ENCODE measurements around the gene CLDN6.

The CLDN6 gene

DNA sequence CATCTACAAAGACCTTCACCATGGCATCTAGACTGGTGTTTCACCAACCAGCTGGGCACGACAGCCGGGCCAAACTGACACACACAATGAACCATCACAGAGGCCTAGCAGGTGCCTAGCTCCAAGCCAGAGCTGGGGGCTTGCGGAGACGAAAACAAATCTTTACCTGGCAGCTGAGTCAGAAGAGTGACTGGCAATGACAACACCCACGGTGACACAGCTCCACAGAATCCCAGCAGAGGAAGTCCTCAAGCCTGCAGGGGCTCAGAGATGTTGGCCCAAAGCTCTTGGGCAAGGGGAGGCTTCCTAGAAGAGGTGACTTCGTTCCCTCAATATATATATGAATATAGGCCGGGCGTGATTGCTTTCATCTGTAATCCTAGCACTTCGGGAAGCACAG lies 33.5 kb upstream of the CLDN6 start:
- DNase-seq = no peak

DNA sequence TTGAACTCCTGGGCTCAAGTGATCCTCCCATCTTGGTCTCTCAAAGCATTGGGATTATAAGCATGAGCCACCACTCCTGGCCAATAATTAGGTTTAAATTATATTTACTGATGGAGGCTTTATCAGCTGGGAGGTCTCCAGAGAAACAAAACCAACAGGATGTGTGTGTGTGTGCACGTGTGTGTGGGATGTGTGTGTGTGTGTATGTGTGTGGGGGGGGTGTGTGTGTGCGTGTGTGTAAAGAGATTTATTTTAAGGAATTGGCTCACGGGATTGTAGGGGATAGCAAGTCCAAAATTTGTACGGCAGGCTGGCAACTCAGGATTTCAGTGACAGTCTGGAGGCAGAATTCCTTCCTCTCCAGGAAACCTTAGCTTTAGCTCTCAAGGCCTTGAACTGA lies 33.0 kb upstream of the CLDN6 start:
- no peak for DNase-seq

DNA sequence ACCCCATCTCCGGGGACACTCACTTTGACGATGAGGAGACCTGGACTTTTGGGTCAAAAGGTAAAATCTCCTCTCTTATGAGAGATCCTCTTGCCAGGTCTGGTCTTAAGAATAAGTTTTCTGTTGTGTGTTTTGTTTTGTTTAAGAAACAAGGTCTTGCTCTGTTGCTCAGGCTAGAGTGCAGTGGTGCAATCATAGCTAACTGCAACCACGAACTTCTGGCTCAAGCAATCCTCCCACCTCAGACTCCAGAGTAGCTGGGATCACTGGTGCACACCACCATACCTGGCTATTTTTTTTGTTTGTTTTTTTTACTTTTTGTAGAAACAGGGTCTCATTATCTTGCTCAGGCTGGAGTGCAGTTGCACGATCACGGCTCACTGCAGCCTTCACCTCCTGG lies 32.5 kb upstream of the CLDN6 start:
- DNase-seq = no peak

DNA sequence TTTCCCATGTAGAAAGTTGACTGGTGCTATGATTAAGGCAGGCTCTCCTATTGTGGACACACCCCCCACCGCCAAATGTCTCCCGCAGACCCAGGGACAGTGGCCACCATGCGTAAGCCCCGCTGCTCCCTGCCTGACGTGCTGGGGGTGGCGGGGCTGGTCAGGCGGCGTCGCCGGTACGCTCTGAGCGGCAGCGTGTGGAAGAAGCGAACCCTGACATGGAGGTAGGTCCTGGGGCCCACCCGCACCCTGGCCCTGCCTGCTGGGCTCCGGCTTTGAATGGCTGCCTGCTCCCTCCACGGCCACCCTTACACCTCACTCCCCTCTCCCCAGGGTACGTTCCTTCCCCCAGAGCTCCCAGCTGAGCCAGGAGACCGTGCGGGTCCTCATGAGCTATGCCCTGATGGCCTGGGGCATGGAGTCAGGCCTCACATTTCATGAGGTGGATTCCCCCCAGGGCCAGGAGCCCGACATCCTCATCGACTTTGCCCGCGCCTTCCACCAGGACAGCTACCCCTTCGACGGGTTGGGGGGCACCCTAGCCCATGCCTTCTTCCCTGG lies 32.0 kb upstream of the CLDN6 start:
- no peak for DNase-seq

DNA sequence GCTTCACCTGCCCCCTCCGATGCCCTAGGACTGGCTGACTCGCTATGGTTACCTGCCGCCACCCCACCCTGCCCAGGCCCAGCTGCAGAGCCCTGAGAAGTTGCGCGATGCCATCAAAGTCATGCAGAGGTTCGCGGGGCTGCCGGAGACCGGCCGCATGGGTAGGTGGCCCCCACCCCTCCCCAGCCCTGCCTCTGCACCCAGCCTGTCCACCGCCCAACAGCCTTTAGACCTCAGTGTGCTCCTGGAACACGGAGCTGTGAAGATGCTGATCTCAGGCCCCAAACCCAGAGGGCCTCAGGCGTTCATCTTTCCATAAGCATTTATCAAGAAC lies 29.4 kb upstream of the CLDN6 start:
- no peak for DNase-seq

DNA sequence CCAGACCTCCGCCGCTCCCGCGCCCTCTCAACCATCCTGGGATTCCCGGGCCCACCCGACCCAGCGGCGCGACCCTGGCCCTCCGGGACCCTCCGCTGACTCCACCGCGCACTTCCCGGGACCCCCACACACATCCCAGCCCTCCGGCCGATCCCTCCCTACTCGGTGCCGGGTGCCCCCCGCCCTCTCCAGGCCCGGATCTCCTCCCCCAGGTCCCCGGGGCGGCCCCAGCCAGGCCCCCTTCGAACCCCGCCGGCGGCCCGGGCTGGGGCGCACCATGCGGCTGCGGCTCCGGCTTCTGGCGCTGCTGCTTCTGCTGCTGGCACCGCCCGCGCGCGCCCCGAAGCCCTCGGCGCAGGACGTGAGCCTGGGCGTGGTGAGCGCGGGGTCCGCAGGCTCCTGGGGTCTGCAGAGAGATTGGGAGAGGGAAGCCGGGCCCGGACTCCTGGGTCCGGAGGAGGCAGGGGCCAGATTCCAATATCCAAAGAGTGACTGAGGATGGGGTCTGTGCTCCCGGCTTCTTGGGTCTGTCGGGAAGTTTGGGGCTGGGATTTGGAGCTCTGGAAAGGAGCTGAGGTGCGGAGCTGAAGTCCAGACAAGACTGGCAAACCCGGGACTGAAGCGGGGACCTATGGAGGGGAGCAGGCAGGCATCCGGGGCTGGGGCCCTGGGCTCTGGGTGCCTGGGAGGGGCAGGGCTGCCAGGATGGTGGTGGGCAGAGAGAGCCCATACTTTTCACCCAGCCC lies 28.8 kb upstream of the CLDN6 start:
- DNase-seq = no peak

DNA sequence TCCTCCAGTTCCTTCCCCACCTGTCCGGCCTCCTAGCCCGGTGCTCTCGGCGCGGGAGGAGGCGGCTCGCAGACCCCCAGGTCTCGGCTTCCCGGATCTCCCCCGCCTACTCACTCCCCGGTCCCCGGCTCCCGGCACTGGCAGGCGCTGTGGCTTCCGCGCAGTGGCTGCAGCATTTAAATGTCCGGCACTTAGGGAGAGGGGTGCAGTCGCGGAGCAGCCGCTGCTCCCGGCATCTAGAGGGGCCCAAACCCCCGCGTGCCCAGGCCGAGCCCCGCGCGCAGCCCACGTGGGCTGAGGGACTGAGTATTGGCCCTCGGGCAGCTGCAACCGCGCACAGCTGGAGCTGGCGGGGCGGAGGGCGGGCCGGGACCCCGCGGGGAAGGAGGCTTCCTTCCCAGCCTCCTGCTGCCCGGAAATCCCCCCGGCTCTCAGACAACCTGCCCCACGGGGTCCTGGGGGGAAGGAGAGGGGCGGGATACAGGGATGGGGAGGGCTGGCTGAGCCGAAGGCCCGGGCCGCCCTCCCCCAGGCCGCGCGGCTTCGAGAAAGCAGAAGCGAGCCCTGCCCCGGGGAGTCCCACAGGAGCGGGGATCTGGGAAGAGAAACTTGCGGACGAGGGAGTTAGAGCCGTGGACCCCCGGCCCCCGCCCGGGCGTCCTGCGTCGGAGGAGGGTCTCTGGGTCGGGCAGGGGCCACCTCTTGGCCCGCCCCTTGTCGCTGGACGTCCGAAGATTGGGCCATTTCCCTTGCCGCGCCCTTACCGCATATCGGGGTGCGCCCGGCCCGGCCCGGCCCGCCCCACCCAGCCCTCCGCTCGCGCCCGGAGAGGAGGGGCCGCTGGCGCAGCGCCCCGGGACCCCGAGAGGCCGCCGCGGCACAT lies 28.0 kb upstream of the CLDN6 start, which contains the start of gene MMP25:
Gene MMP25 (plus strand): TSS at position 804 of the 883 bp plus-strand sequence. CDS start 357 bp downstream, outside the sequence.
- DNase-seq = peak; percentile 60

DNA sequence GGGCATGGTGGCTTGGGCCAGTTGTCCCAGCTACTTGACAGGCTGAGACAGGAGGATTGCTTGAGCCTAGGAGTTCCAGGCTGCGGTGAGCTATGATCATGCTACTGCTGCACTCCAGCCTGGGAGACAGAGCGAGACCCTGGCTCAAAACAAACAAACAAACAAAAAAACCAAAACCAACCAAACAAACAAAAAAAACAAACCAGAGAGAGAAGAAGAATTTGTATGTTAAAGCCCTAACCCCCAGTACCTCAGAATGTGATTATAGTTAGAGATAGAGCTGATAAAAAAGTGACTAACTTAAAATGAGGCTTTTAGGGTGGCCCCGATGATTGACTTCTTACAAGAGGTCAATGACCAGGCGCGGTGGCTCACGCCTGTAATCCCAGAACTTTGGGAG lies 26.7 kb upstream of the CLDN6 start:
- no peak for DNase-seq

DNA sequence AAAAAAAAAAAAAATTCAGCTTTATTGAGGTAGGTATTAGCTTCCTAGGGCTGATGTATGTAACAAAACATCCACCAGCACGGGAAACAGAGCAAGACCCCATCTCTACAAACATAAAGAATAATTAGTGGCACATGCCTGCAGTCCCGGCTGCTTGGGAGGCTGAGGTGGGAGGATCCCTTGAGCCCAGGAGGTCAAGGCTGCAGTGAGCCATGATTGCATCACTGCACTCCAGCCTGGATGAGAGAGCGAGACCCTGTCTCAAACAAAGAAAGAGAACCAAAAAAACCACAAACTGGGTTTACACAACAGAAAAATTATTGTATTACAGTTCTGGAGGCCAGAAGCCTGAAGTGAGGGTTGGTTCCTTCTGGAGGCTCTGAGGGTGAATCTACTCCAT lies 24.4 kb upstream of the CLDN6 start:
- DNase-seq = no peak

DNA sequence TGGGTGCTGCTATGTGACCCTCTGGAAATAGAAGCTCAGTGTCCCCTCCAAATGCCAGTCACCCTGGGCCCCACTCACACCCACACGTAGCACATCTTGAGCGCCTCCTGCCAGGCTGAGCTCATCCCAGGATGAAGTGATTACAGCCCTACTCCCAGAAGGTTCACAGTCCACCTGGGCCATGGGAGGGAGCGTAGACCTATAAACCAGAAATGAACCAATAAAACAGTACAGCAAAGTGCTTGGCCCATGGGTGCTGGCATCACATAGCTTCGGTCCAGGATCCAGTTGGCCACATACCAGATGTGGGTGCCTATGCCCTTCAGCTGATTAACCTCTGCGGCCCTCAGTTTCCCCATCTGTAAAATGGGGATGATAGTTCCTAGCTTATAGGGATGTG lies 20.9 kb upstream of the CLDN6 start:
- DNase-seq = no peak

DNA sequence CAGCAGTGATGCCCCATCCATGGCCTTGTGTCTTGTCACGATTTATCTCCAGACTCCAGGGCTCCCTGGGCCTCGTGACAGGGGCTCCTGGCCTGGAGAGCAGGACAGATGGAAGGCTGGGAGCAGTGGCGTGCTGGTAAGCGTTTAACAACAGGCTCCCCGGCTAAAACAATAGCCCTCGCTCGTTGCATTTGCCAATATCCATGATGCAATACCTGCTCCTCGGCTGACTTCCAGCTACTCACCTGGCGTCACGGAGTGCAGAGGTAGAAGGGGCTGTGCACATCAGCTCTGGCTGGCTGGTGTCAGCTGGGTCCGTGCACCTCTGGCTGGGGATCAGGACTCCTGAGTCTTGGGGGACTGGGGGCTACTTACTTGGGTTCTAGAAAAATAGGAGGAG lies 20.3 kb upstream of the CLDN6 start:
- DNase-seq = peak; percentile 40

DNA sequence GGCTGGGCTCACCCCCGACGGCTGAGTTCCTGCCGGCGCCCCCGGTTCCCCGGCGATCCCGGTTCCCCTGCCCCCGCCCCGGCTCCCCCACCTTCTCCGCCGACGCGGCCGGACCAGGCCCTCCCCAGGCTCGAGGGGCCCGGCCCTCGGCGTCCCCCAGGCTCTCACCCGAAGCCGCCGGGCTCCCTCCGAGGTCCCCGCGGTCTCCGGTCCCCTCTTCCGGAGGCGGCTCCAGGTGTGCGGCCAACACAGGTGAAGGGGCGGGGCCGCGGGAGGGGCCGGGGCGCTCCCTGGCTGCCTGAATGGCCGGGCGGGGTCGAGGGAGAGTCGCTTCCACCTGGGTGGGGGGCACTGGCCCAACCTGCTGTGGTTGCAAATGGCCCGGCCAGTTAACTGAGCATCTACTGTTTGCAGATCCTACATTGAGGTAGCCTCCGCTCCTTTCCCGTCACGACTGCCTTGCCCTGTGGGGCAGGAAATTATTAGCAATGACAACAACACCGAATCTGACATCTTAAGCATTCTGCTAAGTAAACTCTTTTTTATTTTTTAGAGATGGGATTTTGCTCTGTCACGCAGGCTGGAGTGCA lies 18.8 kb upstream of the CLDN6 start, which contains the start of gene BICDL2:
Gene BICDL2 (minus strand): TSS at position 219 of the 590 bp plus-strand sequence. CDS start 1,448 bp downstream, outside the sequence.
- DNase-seq = no peak

DNA sequence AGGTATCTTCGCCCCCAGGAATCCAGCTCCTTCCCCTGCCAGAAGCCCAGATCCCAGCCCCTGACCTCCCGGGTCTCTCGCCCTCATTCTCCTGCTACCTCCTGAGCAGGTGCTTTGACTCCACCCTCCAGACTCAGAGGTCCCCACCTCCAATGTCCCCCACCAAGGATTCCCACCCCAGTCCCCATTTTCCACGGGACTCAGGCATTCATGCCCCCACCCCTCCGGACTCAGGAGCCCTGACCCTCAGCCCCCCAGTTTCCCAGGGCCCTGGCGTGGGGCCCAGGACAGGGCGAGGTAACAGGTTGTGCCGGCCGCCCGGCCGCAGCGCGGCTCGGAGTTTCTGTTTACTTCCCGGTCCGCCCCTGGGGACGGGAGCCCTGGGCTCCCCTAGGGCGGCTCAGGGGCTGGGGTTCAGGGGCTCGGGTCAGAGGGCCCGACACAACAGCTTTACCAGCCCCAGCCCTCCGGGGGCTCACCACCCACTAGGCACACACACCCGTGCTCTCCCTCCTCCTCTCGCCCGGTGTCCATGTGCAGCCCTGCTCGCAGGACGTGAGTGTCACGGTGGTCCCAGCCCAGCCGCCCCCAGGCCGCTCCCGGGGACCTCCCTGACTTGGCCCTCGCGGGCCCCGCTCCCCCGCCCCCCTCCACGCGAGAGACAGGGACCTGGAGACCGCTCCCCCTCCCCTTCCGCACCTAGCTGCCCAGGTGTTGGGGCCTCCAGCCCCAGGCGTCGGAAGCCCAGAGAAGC lies 18.2 kb upstream of the CLDN6 start:
- no peak for DNase-seq

DNA sequence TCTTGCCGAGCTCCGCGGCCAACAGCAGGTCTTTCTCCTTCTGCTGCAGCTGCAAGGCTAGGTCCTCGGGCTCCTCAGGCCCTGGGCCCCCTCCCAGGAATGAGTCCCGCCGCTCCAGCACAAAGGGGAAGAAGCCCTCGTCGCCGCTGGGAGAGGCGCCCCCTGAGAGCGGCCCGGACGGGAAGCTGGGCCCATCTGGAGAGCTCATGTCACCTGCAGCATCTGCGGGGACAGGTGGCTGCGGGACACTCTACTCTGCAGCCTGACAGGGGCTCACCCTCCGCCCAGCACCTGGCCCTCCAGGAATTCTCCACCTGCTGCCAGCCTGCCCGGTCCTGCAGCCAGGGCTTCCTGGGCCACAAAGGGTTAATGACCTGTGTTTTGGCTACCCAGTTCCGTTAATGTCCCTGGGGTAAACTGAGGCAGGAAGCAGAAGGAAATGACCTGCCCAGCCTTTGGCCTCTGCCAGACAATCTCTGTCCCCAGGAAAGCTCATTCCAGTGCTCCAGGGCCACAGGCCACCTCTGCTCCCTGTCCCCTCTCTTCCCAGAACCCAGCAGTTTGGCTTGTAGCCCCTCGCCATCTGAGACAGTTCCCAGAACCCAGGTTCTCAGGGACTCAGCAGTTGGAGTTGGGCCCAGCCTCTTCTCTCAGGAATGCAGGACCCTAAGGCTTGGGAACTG lies 17.4 kb upstream of the CLDN6 start:
- no peak for DNase-seq

DNA sequence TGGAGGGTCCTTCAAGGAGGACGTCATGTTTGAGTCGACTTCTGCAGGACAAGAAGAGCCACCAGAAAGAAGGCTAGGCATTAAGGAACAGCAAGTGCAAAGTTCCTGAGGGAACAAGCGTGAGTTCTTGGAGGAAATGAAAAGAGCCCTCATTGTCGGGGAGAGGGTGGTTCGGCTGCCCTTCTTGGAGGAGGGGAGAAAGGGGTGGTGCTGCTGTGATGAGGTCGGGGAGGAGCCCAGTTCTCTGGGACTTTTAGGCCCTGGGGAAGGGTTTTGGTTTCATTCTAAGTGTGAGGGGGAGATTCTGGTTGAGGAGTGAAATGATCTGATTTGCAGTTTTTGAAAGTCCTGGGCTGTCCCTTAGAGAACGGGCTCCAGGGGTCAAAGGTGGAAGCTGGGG lies 14.6 kb upstream of the CLDN6 start:
- DNase-seq = peak; percentile 43

DNA sequence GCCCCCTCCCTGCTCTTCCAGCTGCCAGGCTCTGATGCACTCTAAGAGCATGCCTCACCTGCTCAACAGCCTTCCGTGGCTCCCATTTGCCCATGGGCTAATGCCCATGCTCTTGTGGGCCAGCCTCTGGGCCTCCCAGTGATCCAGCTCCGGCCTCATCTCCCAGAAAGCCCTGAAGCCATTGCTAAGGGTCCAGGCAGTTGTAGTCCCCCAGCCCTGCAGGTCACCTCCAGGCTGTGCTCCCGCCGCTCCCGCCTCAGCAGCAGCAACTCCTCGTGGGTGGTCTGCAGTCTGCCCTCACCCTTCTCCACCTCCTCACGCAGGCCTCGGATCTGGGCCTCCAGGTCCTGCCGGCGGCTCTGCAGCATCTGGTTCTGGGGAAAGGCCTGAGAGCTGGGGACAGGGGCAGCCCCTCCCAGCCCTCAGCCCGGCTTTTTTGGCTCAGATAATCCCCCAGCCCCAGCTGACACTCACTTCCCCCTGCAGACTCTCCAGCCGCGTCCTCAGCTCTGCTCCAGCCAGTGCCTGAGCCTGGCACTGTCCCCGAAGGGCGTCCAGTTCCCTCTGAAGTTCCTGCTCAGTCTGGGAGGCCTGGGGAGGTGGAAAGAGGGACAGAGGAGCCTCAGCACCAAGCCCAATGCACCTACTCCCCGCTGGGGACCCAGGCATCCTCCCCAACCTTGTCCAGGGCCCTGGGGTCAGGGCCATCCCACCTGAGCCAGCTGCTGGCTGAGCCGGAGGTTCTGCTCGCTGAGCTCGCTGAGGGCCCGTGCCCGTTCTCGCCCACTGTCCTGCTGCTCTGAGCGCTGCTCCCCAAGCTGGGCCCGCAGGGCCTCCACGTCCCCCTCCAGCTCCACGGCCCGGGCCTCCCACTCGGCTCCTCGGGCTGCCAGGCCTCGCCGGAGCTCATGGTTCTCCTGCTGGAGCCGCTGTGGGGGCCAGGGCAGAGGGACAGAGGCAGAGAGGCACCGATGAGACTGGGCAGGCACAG lies 12.5 kb upstream of the CLDN6 start:
- DNase-seq = no peak

DNA sequence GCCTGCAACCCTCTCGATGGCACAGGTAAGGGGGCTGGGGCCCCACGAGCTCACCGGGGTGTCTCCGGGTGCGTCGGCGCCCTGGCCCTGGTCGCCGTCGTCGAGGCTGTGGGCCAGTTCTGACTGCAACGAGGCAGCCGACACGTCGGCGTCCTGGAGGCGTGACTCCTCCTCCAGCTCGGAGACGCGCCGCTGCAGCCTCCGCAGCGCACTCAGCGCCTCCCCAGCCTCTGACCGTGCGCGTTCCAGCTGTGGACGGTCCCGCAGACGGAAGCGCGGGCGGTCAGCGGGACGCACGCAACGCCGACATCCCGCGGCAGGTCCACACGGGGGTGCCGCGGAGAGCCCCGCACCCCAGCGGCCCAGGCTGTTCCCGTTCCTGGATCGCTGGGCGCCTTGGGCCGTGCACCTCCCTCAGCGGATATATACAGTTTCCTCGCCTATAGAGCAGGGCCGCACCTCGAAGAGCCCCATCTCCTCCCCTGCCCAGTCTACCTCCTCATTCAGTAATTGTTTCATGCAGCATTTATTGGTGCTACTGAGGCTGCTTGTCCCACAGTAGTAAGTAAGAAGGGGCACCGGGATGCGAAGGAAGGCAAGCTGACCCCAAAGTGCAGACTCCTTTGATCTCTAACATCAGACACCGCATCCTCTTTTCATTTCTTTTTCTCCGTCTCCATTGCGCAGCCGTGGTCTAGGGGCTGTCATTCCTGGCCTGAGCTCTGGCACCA lies 11.7 kb upstream of the CLDN6 start:
- peak; percentile 74 for DNase-seq

DNA sequence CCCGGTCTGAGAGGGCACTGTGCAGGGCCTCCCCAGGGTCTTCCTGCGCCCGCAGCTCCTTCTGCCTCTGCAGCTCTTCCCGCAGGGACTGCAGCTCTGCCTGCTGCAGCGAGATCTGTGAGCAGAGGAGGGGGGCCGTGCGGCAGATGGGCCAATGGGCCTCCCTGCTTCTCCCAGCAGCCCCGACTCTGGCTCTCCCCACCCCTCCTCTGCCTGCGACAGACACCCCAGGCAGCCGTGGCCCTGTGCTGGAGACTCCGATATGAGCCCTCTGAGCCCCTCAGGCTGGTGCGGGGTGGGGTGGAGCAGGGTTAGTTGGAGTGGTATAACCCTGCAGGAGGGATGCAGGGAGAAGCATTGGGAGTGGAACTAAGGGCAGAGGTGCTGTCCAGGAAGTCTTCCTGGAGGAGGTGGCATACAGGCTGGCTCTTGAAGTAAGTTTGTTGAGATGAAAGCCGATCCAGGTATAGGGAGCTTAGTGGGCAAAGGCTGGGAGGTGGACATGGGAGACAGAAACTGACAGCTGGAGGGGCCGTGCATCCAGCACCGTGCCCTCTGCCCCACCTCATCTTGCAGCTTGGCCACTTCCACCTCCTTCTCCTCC lies 10.8 kb upstream of the CLDN6 start:
- DNase-seq = no peak

DNA sequence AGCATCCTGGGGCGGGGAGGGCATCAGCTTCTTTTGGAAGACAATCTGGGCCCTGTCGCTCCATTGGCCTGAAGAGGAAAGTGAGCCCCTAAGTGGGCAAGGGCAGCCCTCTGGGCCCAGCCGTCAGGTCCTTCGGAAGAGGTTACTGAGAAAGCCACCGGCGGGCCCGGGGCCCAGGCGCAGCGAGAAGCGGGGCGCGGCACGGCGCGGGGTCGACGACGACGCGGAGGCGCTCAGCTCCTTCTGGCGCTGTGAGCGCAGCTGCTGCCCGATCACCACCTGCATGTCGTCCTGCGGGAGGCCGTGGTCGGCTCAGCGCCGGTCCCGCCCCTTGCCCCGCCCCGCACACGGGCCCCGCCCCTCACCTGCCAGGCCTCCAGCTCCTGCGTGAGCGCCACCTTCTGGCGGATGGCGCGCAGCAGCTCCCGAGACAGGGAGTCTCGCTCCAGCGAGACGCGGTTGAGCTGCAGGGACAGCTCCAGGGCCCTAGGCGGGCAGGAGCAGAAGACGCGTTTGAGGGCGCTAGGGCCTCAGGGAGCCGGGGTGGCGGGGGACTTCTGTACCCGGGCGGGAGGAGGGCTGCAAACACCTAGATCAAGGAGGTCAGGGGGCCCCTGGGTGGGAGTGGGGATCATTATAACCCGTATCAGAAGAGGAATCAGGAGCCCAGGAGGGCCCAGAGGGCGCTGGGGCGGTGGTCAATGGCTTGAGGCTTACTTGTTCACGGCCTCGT lies 10.2 kb upstream of the CLDN6 start:
- peak; percentile 97 for DNase-seq

Measured in RPMI8226 (cell line).